Stimulated activated CD4-positive, alpha-beta T cell treated with anti-CD3 and anti-CD28 coated beads, Interleukin-12 subunit alpha, Interleukin-12 subunit beta, amount 100 ng/mL, for 4 hours (primary cell): Measurements from ENCODE around the gene RFK.
"Not testable (repeated sequence)": the region's sequence is repeated elsewhere in the genome, so short reads cannot be mapped to it uniquely, and the experiment has no call there.

ENCODE experiments used
- DNase-seq: peaks from one replicate; pipeline ENCODE4 v3.0.0-alpha.2; 2020

The RFK gene

GRCh38 chr9:76369583-76369982 is 24.6 kb downstream of the RFK start:
- no peak for DNase-seq

- DNase-seq = no peak
These were observed 28.0 kb downstream of the RFK start for GRCh38 chr9:76366275-76366674.

- no peak for DNase-seq
These were observed 29.2 kb downstream of the RFK start for GRCh38 chr9:76365028-76365427.

- DNase-seq = no peak
These were observed 31.2 kb downstream of the RFK start for GRCh38 chr9:76363032-76363395.

- not testable (repeated sequence) for DNase-seq
These were observed 31.7 kb downstream of the RFK start for GRCh38 chr9:76362332-76363031.

- no peak for DNase-seq
These were observed 34.5 kb downstream of the RFK start for GRCh38 chr9:76359766-76360165.

- no peak for DNase-seq
These were observed 34.9 kb downstream of the RFK start for GRCh38 chr9:76359365-76359764.

GRCh38 chr9:76358628-76359280 is 35.5 kb downstream of the RFK start:
- DNase-seq = no peak

GRCh38 chr9:76357555-76357954 is 36.7 kb downstream of the RFK start:
- DNase-seq = no peak

- no peak for DNase-seq
These were observed 38.3 kb downstream of the RFK start for GRCh38 chr9:76355886-76356285.

- DNase-seq = no peak
These were observed 40.0 kb downstream of the RFK start for GRCh38 chr9:76354221-76354620.

- DNase-seq = no peak
These were observed 40.9 kb downstream of the RFK start for GRCh38 chr9:76353280-76353679.

GRCh38 chr9:76352026-76352620 is 42.1 kb downstream of the RFK start:
- no peak for DNase-seq

GRCh38 chr9:76351006-76351405 is 43.2 kb downstream of the RFK start:
- DNase-seq = no peak

GRCh38 chr9:76349865-76350264 is 44.4 kb downstream of the RFK start:
- DNase-seq = no peak

- DNase-seq = no peak
These were observed 51.4 kb downstream of the RFK start for GRCh38 chr9:76342858-76343257.

GRCh38 chr9:76342201-76342600 is 52.0 kb downstream of the RFK start:
- no peak for DNase-seq

- DNase-seq = no peak
These were observed 52.6 kb downstream of the RFK start for GRCh38 chr9:76341616-76342015.

GRCh38 chr9:76338418-76338817 is 55.8 kb downstream of the RFK start:
- DNase-seq = no peak

- no peak for DNase-seq
These were observed 58.2 kb downstream of the RFK start for GRCh38 chr9:76336027-76336426.
